Parathyroid adenoma (tissue), 2 donors: ENCODE measurements around the gene PDE9A.

Source experiments
- H2AFZ ChIP-seq: fragments of 300-600 bp; sonication (generic); one replicate; pipeline ENCODE4 v1.7.0; 2017; ENCODE audit warnings: antibody characterized with exemption, mild to moderate bottlenecking
- H3K27ac ChIP-seq: fragments of 300-600 bp; sonication (generic); one replicate; pipeline ENCODE4 v1.7.0; 2017
- H3K27me3 ChIP-seq: fragments of 300-600 bp; sonication (generic); one replicate; pipeline ENCODE4 v1.7.0; 2017; ENCODE audit warnings: low read length; ENCODE audit not compliant: control insufficient read depth, insufficient read depth
- H3K36me3 ChIP-seq: fragments of 300-600 bp; sonication (generic); one replicate; pipeline ENCODE4 v1.7.0; 2017; ENCODE audit warnings: low read length; ENCODE audit not compliant: control insufficient read depth, insufficient read depth
- H3K4me1 ChIP-seq: fragments of 300-600 bp; sonication (generic); one replicate; pipeline ENCODE4 v1.7.0; 2017; ENCODE audit warnings: control low read depth
- H3K4me2 ChIP-seq: fragments of 300-600 bp; sonication (generic); one replicate; pipeline ENCODE4 v1.7.0; 2017; ENCODE audit warnings: low read length
- H3K4me3 ChIP-seq: fragments of 300-600 bp; sonication (generic); one replicate; pipeline ENCODE4 v1.7.0; 2017; ENCODE audit warnings: low read depth, low read length
- H3K79me2 ChIP-seq: fragments of 300-600 bp; sonication (generic); one replicate; pipeline ENCODE4 v1.7.0; 2017; ENCODE audit warnings: control low read depth
- H3K9ac ChIP-seq: fragments of 300-600 bp; sonication (generic); one replicate; pipeline ENCODE4 v1.7.0; 2017; ENCODE audit warnings: mild to moderate bottlenecking
- H3K9me3 ChIP-seq: fragments of 300-600 bp; sonication (generic); one replicate; pipeline ENCODE4 v1.7.0; 2017; ENCODE audit warnings: low read length; ENCODE audit not compliant: control insufficient read depth
- CTCF ChIP-seq: fragments of 300-600 bp; sonication (generic); IDR thresholded peaks from one replicate; pipeline ENCODE4 v1.7.0; 2017; ENCODE audit warnings: antibody characterized with exemption, mild to moderate bottlenecking
- donor health status: primary hyperparathyroidism.

Gene PDE9A

DNA sequence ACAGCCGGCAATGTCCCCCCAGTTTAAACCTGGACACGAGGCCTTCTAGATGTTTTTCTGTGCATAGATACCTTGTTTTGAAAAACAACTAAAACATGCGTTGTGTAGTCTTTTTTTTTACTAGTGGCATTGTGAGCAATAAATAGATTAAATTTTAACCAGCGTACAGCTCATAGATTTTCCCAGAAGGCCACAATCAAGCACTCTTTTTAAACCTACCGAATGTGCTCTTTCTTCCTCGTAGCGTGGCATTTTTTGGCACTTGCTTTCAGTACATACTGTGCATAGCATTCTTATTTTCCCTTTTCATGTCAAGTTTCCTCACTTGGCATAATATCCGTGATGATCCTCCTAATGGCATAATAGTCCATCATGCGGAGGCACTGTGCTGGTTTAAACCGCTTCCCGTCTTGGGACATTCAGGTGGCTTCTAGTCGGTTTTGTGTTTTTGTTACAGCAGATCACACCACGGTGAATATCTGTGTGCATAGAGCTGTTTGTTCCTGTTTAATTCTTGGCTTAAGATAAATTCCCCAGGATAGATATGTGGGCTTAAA lies 95.3 kb downstream of the PDE9A start:
- no peak overlapping the region for H3K4me2 ChIP-seq
- H2AFZ ChIP-seq: no peak overlapping the region
- H3K27me3 ChIP-seq: no peaks in the 10 kb centered on the region
- no peak for TF ChIP-seq CTCF
- H3K27ac ChIP-seq: no peak overlapping the region
- no peaks in the 10 kb centered on the region for H3K9me3 ChIP-seq
- H3K36me3 ChIP-seq: no peaks in the 10 kb centered on the region
- no peaks in the 10 kb centered on the region for H3K4me1 ChIP-seq
- H3K9ac ChIP-seq: no peak overlapping the region
- H3K4me3 ChIP-seq: no peak overlapping the region
- H3K79me2 ChIP-seq: no peaks in the 10 kb centered on the region

- H3K27me3 ChIP-seq: no peaks in the 10 kb centered on the region
- H3K9ac ChIP-seq: no peak overlapping the region
- no peaks in the 10 kb centered on the region for H3K9me3 ChIP-seq
- H3K79me2 ChIP-seq: no peaks in the 10 kb centered on the region
- no peak overlapping the region for H2AFZ ChIP-seq
- no peak overlapping the region for H3K27ac ChIP-seq
- H3K4me2 ChIP-seq: no peak overlapping the region
- no peak for TF ChIP-seq CTCF
- H3K4me3 ChIP-seq: no peak overlapping the region
- H3K36me3 ChIP-seq: no peaks in the 10 kb centered on the region
- no peaks in the 10 kb centered on the region for H3K4me1 ChIP-seq
Observed at GRCh38 chr21:42750737-42751530, 97.5 kb downstream of the PDE9A start.

DNA sequence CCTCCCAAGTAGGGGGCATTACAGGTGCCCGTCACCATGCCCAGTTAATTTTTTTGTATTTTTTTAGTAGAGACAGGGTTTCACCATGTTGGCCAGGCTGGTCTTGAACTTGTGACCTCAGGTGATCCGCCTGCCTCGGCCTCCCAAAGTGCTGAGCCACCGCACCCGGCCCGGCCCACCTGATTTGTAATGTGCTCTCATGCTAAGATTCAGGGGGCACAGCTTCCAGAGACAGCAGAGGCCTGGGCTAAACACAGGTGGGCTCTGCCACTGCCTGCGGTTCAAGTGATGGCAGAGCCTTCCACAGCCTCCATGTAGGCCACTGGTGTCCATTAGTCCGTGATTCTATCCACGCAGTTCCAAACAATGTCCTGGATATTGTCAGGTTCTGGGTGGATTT lies 98.4 kb downstream of the PDE9A start:
- H3K27me3 ChIP-seq: no peaks in the 10 kb centered on the region
- no peak overlapping the region for H3K4me2 ChIP-seq
- no peak for TF ChIP-seq CTCF
- no peaks in the 10 kb centered on the region for H3K9me3 ChIP-seq
- no peaks in the 10 kb centered on the region for H3K4me1 ChIP-seq
- H3K79me2 ChIP-seq: no peaks in the 10 kb centered on the region
- H3K27ac ChIP-seq: no peak overlapping the region
- no peaks in the 10 kb centered on the region for H3K36me3 ChIP-seq
- no peak overlapping the region for H2AFZ ChIP-seq
- no peak overlapping the region for H3K9ac ChIP-seq
- no peak overlapping the region for H3K4me3 ChIP-seq

- TF ChIP-seq CTCF: no peak
- Histone ChIP-seq H2AFZ (no peak overlapping the region), H3K9ac (no peak overlapping the region), H3K27me3 (no peaks in the 10 kb centered on the region), H3K4me3 (no peak overlapping the region), H3K36me3 (no peaks in the 10 kb centered on the region), H3K9me3 (no peaks in the 10 kb centered on the region), H3K4me2 (no peak overlapping the region), H3K79me2 (no peaks in the 10 kb centered on the region), H3K27ac (no peak overlapping the region), H3K4me1 (no peaks in the 10 kb centered on the region)
Observed at GRCh38 chr21:42753804-42754203, 100.4 kb downstream of the PDE9A start.
